Superior temporal gyrus (tissue), 1 donor: Measurements from ENCODE around the gene FAF2.

ENCODE experiments used
- DNase-seq: peaks from one replicate; pipeline ENCODE4 v3.0.0-alpha.2; 2016; ENCODE audit errors: extremely low spot score

FAF2 gene

GRCh38 chr5:176507911-176508310 is 59.7 kb downstream of the FAF2 start:
- no peak for DNase-seq

DNA sequence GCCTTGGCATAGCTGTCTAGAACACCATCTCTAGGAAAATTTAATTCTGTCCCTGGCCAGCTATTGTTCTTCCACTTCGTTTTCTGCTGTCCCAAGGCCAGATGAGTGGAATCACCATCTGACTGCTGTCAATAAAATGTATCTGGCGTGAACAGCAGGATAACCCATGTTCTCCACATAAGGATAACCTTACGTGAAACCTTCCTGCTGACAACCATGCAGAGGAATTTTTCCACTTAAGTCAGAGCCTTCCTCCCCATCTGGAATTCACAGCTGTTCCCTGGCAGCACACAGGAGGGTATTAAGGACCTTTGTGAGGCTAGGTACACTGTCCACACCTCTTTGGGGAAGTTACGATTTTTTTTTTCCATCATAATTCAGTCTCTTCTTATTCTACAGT is 60.4 kb downstream of the FAF2 start:
- no peak for DNase-seq

GRCh38 chr5:176513788-176514187 is 65.6 kb downstream of the FAF2 start:
- DNase-seq: no peak

DNA sequence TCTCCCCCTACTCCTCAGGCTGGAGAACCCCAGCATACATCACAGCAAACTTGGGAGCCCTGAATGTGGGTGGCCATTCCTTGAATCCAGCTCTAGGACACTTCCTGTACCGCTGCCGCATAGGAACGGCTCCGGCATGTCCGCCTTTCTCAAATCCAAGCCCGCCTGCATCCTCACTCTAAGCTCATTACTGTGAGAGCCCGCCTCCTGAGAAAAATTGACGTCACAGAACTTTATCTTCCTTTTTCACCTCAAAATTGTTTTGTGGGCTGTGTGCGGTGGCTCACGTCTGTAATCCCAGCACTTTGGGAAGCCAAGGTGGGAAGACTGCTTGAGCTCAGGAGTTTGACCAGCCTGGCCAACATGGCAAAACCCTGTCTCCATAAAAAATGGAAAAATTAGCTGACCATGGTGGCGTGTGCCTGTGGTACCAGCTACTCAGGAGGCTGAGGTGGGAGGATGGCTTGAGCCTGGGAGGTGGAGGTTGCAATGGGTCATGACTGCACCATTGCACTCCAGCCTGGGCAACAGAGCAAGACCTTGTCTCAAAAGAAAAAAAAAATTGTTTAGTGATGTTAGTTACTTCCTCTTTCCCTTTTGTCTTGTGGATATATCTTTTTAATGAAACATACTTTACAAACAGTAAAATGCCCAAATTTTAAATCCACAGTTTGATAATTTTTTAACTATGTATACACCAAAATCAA is 66.2 kb downstream of the FAF2 start:
- DNase-seq: no peak

DNA sequence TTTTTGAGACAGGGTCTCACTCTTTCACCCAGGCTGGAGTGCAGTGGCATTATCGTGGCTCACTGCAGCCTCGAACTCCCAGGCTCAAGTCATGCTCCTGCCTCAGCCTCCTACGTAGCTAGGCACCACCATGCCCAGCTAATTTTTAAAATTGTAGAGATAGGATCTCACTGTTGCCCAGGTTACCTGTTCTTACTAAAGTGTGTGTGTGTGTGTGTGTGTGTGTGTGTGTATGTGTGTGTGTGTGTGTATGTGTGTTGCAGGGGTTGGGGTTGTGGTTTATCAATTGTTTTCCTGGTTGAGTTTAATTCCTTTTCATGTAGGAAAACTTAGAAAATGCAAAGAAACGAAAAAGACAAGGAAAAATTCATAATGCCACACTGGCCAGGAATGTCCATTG is 67.2 kb downstream of the FAF2 start:
- no peak for DNase-seq

GRCh38 chr5:176517053-176517661 is 69.0 kb downstream of the FAF2 start:
- no peak for DNase-seq

DNA sequence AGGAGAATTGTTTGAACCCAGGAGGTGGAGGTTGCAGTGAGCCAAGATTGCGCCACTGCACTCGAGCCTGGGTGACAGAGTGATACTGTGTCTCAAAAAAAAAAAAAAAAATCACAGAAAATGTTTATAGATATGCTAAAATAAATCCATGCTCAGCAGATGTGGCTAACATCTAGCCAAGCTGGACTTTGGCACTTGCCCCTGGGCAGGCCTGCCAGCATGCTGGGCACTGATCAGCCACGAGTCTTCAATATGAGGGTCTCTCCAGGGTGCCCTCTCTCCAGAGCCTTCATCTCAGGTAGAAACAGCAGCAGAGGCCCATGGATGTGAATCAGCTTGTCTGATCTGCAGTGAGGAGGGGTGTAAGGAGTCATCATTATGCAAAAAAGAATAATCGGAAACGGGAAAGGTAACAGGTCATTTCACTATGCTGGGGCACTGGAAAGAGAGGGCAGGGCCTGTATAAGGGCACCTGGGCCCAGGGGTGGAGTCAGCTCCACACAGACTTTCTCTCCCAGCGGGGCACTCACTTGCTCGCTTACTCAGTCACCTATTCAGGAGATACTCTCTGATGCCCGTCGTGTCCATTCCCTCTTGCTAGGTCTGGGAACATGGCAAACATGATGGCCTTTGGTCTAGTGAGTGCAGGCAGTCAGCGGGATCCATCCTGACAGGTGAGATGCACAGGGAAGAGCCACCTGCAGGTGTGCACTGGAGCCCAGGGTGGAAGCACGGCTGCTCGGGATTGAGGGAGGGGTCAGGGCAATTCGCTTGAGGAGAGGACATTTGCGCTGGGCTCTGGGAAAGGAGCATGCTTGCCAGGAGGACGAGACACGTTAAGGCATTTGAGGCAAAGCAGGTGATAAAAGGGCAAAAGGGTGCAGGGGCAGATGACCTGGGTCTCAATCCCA is 71.9 kb downstream of the FAF2 start:
- no peak for DNase-seq

DNA sequence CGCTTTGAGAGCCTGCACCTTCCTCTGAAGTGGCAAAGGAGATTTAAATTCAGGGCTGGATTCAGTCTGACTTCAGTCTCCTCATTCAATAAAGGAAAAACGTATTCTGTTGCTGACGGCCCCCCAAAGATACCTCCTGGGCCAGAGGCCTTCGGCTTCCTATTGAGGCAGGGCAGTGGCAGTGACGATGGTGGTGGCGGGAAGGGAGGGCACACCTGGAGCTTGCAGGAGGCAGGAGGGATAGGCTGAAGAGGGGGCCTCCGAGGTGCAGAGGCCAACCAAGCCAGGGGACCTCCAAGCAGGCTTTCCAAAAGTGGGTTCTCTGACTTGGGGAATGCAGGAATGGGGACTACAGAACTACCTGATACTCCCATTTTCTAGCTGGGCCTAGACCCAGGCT is 73.1 kb downstream of the FAF2 start:
- no peak for DNase-seq

- no peak for DNase-seq
These were observed 73.6 kb downstream of the FAF2 start for GRCh38 chr5:176521699-176522263.

DNA sequence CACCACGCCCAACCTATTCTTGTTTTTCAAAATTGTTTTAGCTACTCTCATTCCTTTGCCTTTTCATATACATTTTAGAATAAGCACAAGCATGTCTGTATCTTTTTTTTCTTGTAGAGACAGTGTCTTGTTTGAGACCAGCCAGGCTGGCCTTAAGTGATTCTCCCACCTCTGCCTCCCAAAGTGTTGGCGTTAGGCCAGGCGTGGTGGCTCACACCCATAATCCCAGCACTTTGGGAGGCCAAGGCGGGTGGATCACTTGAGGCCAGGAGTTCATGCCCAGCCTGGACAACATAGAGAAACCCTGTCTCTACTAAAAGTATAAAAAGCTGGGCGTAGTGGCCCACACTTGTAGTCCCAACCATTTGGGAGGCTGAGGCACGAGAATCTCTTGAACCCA is 76.0 kb downstream of the FAF2 start:
- no peak for DNase-seq

GRCh38 chr5:176524987-176525386 is 76.8 kb downstream of the FAF2 start:
- DNase-seq: no peak

DNA sequence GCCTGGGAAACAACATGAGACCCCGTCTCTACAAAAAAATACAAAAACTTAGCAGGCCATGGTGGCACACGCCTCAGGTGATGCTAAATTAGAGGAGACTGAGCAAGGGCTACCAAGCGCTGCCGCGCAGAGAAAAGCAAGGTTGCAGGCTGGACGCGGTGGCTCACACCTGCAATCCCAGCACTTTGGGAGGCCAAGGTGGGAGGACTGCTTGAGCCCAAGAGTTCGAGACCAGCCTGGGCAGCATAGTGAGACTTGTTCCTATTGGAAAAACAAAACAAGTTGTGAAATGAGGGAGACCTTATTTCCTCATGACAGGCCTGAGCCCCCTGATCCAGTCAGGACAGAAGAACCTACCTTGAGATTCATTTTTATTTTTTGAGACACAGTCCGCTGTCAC is 77.5 kb downstream of the FAF2 start:
- DNase-seq: no peak

GRCh38 chr5:176526462-176526861 is 78.3 kb downstream of the FAF2 start:
- DNase-seq: no peak

DNA sequence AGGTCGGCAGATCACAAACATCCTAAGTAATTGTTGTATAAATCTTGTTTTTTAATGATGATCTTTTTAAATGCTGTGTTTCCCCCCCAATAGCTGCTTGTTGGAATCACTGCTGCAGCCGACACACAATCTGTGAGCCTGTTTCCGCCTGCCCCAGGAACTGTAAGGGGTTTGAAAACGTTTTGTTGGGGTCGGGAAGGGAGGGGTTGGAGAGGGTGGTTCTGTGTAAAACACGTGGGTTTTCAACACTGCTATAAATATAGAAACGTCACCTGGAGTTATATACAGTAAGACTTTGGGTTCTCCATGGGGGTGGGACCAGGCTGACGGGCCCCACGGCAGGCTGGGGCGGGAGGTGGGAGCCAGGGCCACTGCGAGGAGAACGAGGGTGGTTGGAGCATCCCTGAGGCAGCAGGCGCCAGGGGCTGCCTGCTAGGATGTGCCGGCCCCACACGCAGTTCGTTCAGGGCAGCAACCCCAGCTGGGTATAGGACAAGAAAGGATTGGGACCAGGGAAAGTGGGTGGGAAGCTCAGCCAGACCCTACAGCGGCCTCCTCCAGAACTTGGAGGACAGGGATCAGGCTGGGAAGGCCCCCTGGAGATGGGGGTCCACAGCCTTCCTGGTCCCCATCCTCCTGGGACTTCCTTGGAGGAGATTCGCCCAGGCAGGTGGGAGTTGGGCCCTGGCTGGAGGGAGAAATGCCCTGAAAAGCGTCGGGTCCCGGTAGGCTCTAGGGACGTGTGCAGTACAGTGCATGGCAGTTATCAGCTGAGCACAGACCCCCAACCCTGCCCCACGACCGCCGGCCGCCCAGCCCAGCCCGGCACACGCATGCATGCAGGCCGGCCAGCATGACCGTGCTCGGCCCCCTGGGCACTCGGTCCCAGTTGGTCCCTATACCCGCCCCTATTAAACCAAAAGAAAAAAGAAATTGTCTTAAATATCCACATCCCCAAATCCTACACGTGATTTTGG is 79.3 kb downstream of the FAF2 start:
- no peak for DNase-seq

- DNase-seq: no peak
These were observed 80.1 kb downstream of the FAF2 start for GRCh38 chr5:176528301-176528700.

DNA sequence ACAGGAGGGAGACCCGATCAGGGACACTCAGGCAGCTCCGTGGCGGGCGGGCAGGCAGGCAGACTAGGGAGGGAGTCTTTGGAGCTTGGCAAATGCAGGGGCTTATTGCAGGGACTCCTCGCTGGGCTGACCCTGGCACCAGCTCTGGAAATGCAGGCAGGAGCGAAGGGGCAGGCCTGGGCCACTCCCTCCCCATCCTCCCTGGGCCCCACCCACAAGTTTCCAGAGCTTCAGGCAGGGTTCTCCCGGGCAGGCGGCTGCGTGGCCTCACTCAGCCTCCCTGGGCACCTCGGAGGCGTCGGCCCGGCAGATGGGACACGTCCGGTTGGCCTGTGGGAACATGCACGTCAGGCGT is 80.6 kb downstream of the FAF2 start:
- DNase-seq: no peak

DNA sequence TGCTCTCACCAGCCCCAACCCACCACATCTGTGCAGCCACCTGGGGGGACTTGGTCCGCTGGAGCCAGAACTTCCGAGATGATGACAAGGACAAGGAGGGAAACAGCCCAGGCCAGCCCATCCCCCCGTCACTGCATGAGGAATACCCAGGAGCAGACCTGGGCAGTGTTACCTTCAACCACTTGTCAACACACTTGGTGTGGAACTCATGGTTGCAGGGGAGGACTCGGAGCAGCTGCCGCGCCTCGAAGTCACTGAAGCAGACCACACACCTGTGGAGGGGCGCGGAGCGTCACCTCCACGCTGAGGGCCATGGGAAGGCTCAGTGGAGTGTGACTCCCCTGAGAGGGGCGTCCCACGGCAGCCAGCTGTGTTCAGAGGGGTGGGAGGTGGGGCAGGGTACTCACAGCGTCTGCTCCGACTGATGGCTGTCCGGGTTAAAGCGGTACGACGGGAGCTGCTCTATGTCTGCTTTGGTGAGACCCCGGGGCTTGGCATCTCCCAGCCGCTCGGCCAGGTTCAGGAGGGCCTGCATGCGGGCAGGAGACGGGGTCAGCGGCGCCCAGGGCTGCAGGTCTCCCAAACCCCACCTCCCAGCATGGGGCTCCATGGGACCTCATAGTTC is 81.0 kb downstream of the FAF2 start:
- no peak for DNase-seq

DNA sequence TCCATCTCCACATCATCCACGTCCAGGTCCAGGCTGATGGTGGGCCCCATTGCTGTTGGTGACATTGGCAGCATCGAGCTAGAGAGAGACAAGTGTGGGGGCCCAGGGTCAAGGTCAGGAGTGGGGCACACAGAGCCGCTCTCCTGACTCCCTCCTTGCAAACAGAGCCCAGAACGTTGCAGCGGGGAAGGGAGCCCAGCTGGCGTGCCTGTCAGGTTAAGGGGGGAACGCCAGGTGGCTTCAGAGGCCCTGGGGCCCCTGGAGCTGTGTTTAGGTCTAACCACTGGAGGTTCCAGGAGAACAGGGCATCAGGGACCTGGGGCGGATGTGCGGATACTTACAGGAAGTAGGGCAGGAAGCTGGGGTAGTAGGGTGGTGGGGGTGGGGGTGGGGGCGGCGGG is 81.6 kb downstream of the FAF2 start:
- DNase-seq: no peak

- DNase-seq: no peak
These were observed 82.3 kb downstream of the FAF2 start for GRCh38 chr5:176530393-176530982.
